Sigmoid colon (tissue), 4 donors: ENCODE results near the gene TEX264.

Source experiments
- EP300 ChIP-seq, 4 donors: sonication (generic); formaldehyde crosslinking; IDR thresholded peaks; one replicate each; pipeline ENCODE4 v1.6.1; 2017; ENCODE audit warnings: antibody characterized with exemption in 4 of 4
- POLR2A ChIP-seq, 2 donors: fragments of 450-650 bp; IDR thresholded peaks; one replicate each; pipeline ENCODE4 v1.6.1; 2016; ENCODE audit warnings: antibody characterized with exemption in 2 of 2, mild to moderate bottlenecking in 2 of 2, moderate library complexity in 2 of 2
- POLR2AphosphoS5 ChIP-seq, 4 donors: sonication (generic); formaldehyde crosslinking; IDR thresholded peaks; one replicate each; pipeline ENCODE4 v1.6.1; 2017; ENCODE audit warnings: antibody characterized with exemption in 4 of 4
- TF ChIP-seq, protein P1 (sequence below), 4 experiments: fragments of 450-650 bp in 3 of 4; fragments of 200-600 bp in 1 of 4; IDR thresholded peaks; one replicate each; pipeline ENCODE4 v1.5.1; 2016 to 2019; ENCODE audit warnings: antibody characterized with exemption in 4 of 4, mild to moderate bottlenecking in 3 of 4, moderate library complexity in 2 of 4

DNA sequence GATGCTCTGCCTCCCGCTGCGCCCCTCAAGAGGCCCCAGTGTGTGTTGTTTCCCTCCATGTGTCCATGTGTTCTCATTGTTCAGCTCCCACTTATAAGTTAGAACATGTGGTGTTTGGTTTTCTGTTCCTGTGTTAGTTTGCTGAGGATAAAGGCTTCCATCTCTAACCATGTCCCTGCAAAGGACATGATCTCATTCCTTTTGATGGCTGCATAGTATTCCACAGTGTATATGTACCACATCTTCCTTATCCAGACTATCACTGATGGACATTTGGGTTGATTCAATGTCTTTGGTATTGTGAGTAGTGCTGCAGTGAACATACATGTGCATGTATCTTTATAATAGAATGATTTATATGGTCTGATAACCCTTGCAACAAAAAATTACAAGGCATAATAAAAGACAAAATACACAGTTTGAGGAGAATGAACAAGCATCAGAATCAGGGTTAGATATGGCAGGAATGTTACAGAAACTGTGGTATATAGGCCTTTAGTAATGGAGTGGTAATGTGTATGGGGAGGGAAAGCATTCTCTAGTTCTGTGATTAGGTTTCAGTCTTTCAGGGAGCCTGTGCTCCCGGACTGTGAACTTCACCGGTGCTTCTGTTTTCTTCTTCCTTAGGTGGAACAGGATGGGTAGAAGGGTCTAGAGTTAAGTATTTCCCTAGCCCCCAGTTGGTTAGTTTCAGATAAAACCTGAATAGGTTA is 63.0 kb downstream of the TEX264 start:
- TF ChIP-seq POLR2A (IDR thresholded peaks at IDR 0.05) (no peak), POLR2AphosphoS5 (IDR thresholded peaks at IDR 0.05) (no peak), EP300 (IDR thresholded peaks at IDR 0.05) (no peak)
- TF ChIP-seq, protein P1, sequence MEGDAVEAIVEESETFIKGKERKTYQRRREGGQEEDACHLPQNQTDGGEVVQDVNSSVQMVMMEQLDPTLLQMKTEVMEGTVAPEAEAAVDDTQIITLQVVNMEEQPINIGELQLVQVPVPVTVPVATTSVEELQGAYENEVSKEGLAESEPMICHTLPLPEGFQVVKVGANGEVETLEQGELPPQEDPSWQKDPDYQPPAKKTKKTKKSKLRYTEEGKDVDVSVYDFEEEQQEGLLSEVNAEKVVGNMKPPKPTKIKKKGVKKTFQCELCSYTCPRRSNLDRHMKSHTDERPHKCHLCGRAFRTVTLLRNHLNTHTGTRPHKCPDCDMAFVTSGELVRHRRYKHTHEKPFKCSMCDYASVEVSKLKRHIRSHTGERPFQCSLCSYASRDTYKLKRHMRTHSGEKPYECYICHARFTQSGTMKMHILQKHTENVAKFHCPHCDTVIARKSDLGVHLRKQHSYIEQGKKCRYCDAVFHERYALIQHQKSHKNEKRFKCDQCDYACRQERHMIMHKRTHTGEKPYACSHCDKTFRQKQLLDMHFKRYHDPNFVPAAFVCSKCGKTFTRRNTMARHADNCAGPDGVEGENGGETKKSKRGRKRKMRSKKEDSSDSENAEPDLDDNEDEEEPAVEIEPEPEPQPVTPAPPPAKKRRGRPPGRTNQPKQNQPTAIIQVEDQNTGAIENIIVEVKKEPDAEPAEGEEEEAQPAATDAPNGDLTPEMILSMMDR (IDR thresholded peaks at IDR 0.05), result no peak
